ENCODE data around the gene EIF2A. TPM values are rescaled to one million over a fixed set of nuclear protein-coding genes. Genes with fewer than 3 reads are reported as not detected.
A peak's percentile ranks its signal among the peaks of the same experiment; 100 is the strongest.

The EIF2A gene
- total and polyA plus RNA-seq, 2 of the 13 experiments (the other 11 are each of a cell fraction or from before 2014, with no cell fraction given): 124 to 139 TPM

DNA sequence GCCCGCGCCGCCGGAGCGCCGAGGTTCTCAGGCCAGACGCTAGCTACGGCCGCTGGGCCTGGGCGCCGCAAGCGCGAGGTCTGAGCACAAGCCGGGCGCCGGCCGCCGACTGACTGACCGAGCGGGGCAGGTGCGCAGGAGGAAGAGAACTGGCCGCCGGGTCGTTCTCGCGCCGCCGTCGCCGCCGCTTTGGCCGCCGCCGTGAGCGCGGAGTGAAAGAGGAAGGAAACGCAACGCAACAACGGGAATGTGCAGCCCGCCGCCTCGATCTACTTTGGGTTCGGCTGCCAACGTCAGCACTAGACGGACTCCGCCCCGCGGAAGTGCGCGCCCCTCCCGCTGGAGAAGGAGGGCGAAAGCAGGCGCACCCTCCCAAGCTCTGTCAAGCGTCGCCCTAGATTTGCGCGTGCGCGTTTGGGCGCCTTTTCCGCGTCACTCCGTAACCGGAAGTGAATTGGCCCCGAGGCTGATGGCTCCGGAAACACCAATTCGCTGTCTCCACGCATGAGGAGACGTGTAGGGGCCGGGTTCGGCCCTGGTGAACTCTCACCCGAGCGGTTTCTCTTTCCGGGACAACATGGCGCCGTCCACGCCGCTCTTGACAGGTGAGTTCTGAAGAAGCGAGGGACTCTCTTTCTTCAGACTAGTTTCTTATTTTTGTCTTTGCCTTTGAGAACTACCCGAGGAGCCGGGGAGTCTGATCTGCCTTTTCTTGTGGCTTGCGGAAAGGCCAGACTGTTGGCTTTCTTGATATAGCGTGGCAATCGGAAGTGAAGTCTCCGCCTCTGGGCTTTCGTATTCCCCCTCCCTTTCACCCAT, at the start of gene EIF2A, which contains the start of gene SERP1 (continued):
- TF ChIP-seq, protein P1, sequence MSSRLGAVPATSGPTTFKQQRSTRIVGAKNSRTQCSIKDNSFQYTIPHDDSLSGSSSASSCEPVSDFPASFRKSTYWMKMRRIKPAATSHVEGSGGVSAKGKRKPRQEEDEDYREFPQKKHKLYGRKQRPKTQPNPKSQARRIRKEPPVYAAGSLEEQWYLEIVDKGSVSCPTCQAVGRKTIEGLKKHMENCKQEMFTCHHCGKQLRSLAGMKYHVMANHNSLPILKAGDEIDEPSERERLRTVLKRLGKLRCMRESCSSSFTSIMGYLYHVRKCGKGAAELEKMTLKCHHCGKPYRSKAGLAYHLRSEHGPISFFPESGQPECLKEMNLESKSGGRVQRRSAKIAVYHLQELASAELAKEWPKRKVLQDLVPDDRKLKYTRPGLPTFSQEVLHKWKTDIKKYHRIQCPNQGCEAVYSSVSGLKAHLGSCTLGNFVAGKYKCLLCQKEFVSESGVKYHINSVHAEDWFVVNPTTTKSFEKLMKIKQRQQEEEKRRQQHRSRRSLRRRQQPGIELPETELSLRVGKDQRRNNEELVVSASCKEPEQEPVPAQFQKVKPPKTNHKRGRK (CRISPR knock-in tag; IDR thresholded peaks at IDR 0.05): no peak
- TF ChIP-seq ZNF674 (CRISPR knock-in tag; IDR thresholded peaks at IDR 0.05; ENCODE audit: low read depth): peak; percentile 96; the same call in 1 of the 2 replicates
- TF ChIP-seq, protein P2, sequence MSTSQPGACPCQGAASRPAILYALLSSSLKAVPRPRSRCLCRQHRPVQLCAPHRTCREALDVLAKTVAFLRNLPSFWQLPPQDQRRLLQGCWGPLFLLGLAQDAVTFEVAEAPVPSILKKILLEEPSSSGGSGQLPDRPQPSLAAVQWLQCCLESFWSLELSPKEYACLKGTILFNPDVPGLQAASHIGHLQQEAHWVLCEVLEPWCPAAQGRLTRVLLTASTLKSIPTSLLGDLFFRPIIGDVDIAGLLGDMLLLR (CRISPR knock-in tag; IDR thresholded peaks at IDR 0.05): no peak
- TF ChIP-seq NFYC (CRISPR knock-in tag; IDR thresholded peaks at IDR 0.05): peak; percentile 86
- TF ChIP-seq THYN1 (CRISPR knock-in tag; IDR thresholded peaks at IDR 0.05; ENCODE audit: borderline replicate concordance, low read depth): no peak
- TF ChIP-seq, protein P3, sequence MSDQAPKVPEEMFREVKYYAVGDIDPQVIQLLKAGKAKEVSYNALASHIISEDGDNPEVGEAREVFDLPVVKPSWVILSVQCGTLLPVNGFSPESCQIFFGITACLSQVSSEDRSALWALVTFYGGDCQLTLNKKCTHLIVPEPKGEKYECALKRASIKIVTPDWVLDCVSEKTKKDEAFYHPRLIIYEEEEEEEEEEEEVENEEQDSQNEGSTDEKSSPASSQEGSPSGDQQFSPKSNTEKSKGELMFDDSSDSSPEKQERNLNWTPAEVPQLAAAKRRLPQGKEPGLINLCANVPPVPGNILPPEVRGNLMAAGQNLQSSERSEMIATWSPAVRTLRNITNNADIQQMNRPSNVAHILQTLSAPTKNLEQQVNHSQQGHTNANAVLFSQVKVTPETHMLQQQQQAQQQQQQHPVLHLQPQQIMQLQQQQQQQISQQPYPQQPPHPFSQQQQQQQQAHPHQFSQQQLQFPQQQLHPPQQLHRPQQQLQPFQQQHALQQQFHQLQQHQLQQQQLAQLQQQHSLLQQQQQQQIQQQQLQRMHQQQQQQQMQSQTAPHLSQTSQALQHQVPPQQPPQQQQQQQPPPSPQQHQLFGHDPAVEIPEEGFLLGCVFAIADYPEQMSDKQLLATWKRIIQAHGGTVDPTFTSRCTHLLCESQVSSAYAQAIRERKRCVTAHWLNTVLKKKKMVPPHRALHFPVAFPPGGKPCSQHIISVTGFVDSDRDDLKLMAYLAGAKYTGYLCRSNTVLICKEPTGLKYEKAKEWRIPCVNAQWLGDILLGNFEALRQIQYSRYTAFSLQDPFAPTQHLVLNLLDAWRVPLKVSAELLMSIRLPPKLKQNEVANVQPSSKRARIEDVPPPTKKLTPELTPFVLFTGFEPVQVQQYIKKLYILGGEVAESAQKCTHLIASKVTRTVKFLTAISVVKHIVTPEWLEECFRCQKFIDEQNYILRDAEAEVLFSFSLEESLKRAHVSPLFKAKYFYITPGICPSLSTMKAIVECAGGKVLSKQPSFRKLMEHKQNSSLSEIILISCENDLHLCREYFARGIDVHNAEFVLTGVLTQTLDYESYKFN (CRISPR knock-in tag; conservative IDR thresholded peaks at IDR 0.05): no peak; the same call in 1 of the 2 replicates
- TF ChIP-seq, protein P4, sequence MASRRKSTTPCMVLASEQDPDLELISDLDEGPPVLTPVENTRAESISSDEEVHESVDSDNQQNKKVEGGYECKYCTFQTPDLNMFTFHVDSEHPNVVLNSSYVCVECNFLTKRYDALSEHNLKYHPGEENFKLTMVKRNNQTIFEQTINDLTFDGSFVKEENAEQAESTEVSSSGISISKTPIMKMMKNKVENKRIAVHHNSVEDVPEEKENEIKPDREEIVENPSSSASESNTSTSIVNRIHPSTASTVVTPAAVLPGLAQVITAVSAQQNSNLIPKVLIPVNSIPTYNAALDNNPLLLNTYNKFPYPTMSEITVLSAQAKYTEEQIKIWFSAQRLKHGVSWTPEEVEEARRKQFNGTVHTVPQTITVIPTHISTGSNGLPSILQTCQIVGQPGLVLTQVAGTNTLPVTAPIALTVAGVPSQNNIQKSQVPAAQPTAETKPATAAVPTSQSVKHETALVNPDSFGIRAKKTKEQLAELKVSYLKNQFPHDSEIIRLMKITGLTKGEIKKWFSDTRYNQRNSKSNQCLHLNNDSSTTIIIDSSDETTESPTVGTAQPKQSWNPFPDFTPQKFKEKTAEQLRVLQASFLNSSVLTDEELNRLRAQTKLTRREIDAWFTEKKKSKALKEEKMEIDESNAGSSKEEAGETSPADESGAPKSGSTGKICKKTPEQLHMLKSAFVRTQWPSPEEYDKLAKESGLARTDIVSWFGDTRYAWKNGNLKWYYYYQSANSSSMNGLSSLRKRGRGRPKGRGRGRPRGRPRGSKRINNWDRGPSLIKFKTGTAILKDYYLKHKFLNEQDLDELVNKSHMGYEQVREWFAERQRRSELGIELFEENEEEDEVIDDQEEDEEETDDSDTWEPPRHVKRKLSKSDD (CRISPR knock-in tag; IDR thresholded peaks at IDR 0.05; ENCODE audit: low read depth): no peak
- TF ChIP-seq SP5 (CRISPR knock-in tag; IDR thresholded peaks at IDR 0.05; ENCODE audit: borderline replicate concordance, low read depth): peak; percentile 76
- TF ChIP-seq, protein P5, sequence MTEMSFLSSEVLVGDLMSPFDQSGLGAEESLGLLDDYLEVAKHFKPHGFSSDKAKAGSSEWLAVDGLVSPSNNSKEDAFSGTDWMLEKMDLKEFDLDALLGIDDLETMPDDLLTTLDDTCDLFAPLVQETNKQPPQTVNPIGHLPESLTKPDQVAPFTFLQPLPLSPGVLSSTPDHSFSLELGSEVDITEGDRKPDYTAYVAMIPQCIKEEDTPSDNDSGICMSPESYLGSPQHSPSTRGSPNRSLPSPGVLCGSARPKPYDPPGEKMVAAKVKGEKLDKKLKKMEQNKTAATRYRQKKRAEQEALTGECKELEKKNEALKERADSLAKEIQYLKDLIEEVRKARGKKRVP (CRISPR knock-in tag; IDR thresholded peaks at IDR 0.05): peak in 1 of 2 experiments; percentile 72; a peak in 2 of 4 replicates
- peak; percentile 16; the same call in 1 of the 2 replicates for TF ChIP-seq PBX2 (CRISPR knock-in tag; IDR thresholded peaks at IDR 0.05)
- TF ChIP-seq ZNF552 (CRISPR knock-in tag; IDR thresholded peaks at IDR 0.05; ENCODE audit: borderline replicate concordance): peak; percentile 83; the same call in 1 of the 2 replicates
- TF ChIP-seq ZNF614 (CRISPR knock-in tag; IDR thresholded peaks at IDR 0.05; ENCODE audit: borderline replicate concordance): peak; percentile 30; the same call in 1 of the 2 replicates
- no peak for TF ChIP-seq NFATC3 (CRISPR knock-in tag; IDR thresholded peaks at IDR 0.05)
- TF ChIP-seq ZNF10 (CRISPR knock-in tag; IDR thresholded peaks at IDR 0.05; ENCODE audit: borderline replicate concordance, low read depth): no peak
